GM10248 (cell line): ENCODE measurements around the gene TEKT3.

ENCODE experiments used
- CTCF ChIA-PET: fragments of 300-600 bp; sonication (Branson Sonifier 250); formaldehyde crosslinking; extraction: SDS; loops from one replicate; lab custom pipeline; 2021; ENCODE audit warnings: antibody characterized with exemption; lab: Yijun Ruan, JAX
- POLR2A ChIA-PET: fragments of 350-650 bp; sonication (Branson Sonifier 250); formaldehyde crosslinking; extraction: SDS; loops from one replicate; lab custom pipeline; 2020; ENCODE audit warnings: antibody characterized with exemption; lab: Yijun Ruan, JAX
- DNase-seq: peaks from one replicate; pipeline ENCODE4 v3.0.0; 2012; ENCODE audit errors: extremely low spot score
- TF ChIP-seq, protein P1 (sequence below): IDR thresholded peaks from 2 replicates; pipeline ENCODE4 v1.5.1; 2012; ENCODE audit warnings: mild to moderate bottlenecking, low read depth; ENCODE audit errors: extremely low read depth, missing control alignments, control extremely low read depth

TEKT3 gene

DNA sequence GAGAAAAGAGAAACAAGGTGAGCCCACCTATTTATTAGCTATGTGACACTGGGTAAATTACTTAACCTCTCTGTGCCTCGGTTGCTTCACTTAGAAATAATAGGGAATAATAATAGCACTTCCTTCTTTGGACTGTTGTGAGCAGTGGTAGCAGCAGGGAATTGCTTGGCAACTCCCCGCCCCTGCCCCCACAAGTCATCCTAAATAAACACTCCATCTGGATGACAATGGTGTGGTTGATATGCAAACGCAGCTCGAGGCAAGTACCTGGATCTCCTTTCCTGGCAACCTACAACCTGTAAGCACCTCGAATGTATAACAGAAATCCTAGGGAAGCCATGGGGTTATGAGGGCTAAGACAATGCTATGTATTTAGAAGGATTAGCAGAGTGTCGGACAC, 9.1 kb downstream of the TEKT3 start:
- ChIA-PET CTCF (no interaction called here), POLR2A (no interaction called here)
- no peak for DNase-seq
- TF ChIP-seq, protein P1, sequence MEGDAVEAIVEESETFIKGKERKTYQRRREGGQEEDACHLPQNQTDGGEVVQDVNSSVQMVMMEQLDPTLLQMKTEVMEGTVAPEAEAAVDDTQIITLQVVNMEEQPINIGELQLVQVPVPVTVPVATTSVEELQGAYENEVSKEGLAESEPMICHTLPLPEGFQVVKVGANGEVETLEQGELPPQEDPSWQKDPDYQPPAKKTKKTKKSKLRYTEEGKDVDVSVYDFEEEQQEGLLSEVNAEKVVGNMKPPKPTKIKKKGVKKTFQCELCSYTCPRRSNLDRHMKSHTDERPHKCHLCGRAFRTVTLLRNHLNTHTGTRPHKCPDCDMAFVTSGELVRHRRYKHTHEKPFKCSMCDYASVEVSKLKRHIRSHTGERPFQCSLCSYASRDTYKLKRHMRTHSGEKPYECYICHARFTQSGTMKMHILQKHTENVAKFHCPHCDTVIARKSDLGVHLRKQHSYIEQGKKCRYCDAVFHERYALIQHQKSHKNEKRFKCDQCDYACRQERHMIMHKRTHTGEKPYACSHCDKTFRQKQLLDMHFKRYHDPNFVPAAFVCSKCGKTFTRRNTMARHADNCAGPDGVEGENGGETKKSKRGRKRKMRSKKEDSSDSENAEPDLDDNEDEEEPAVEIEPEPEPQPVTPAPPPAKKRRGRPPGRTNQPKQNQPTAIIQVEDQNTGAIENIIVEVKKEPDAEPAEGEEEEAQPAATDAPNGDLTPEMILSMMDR = no peak

DNA sequence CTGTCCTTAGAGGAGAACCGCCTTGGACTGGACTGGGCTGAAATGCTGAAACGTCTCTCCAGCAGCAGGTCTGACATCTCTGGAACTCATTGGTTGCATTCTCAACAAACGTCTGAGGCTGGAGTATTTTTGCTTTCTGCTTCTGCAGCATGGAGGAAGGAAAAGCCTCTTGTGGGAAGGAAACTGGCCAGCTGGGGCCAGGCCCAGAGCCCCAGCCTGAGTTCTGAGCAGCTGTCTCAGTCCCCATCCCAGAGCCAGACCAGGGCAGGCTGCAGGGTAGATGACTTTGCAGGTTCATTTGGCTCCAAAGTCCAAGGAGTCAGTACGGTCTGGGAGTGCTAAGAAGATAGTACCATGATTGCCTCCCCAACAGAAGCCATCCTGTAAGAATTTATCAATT, 18.3 kb downstream of the TEKT3 start:
- CTCF ChIA-PET = no interaction called here
- TF ChIP-seq, protein P1 = no peak
- no peak for DNase-seq
- POLR2A ChIA-PET = no interaction called here

DNA sequence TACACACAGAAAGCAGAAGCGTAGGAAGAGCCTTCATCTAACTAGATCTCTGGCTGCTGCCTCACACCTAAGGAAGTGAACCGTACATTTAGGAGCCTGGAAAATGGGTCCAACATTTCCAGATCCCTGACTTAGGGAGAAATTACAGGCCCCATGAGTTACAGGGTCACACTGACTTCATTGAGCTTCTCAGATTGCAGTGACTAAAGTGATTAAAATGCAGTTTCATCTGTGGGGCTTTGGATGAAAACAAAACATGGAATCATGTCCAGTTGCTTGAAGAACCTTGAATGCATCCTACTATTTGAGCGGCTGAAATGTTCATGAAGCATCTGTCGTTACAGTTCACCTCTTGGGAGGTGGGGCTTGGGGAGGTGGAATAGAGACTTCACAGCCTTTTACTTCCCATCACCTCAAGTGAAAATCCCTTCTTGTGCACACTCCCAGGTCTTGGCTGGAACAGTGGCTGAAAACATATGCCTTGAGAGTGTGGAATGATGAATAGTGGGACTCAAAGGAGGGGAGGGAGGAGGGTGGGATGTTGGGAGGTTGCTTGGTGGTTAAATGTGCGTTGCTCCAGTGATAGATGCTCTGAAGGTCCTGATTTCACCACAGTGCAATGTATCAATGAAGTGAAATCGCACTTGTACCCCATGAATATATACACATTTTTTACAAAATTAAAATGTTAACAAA, 19.7 kb downstream of the TEKT3 start:
- TF ChIP-seq, protein P1 = no peak
- POLR2A ChIA-PET = no interaction called here
- no peak for DNase-seq
- CTCF ChIA-PET = no interaction called here

DNA sequence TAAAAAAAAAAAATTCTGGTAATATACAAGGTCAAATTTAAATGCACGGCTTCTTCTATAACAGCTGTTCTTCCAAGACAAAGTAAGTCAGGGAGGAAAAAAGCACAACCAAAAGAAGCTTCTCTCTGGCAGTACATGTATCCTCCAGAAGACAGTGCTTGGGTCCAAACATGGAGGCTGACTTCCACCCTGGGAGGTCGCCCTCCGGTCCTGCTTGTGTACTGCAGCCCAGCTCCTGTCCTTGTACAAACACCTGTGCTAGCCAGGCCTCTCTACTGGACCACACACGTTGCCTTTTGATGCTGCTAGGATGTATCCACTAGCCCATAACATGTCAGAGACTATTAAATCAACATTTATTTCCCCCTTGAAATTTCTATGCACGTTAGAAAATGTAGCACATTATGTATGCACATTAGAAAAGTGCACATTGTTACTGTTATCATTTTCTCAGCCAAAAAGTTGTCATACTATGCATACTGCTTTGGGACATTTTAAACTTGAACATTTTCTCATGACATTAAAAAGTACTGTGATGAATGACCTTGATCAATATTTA, 21.9 kb downstream of the TEKT3 start:
- TF ChIP-seq, protein P1 = no peak
- POLR2A ChIA-PET = no interaction called here
- CTCF ChIA-PET = interaction anchor here (1.0 kb wide), 1 partner anchor 16 kb away, joined by 4 read pairs; no protein-coding TSS in a partner anchor
- DNase-seq = no peak

DNA sequence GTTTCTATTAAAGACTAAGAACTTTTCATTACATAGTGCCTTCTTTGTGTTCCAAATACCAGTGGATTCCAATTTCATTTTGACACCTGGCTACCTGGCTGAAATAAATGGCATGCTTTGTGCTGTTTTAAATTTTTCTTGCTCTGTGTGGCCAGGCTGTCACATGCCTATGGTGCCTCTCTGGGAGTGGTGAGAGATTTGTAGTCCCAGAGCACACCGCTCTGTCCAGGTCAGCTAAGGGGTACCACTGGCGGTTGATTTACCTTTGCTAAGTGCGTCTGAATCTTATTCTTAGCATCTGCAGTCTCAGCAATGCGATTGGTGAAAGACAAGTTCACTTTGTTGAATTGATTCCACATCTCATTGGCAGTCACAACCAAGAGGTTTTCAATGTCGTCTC, 29.4 kb downstream of the TEKT3 start:
- DNase-seq = no peak
- TF ChIP-seq, protein P1 = no peak
- POLR2A ChIA-PET = no interaction called here
- CTCF ChIA-PET = interaction anchor here (1.2 kb wide), 1 partner anchor 15 kb away, joined by 3 read pairs; no protein-coding TSS in a partner anchor

DNA sequence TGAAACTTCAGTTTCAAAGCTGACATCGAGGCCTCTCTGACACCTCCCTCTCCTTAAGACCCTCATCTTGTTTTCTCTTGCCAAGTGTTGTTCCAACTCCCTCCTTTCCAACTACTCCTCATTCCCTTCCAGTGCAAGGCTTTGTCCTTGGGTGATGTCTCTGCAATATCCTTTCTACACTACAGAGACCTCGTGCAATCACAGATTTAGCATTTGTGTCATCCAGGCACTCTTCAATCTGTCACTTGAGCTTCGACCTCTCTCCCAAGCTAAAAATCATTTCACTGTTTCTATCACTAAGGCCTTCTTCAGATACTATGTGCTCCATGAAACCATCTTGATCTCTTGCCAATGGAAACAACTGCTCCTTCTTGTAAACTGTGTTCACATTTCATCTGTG, 31.6 kb downstream of the TEKT3 start:
- ChIA-PET CTCF (no interaction called here), POLR2A (no interaction called here)
- TF ChIP-seq, protein P1 = no peak
- no peak for DNase-seq
